Endodermal cell (in vitro differentiated cells): ENCODE data around the gene PRPF19. TPM values are rescaled to one million over a fixed set of nuclear protein-coding genes. Genes with fewer than 3 reads are reported as not detected.

Experiments used
- DNase-seq: peaks from one replicate; pipeline ENCODE4 v3.0.0-alpha.2; 2017
- H3K27ac ChIP-seq: 2 replicates; pipeline ENCODE4 v1.5.1; 2013; ENCODE audit warnings: mild to moderate bottlenecking, low read depth, low read length, moderate library complexity
- H3K27me3 ChIP-seq: 2 replicates; pipeline ENCODE4 v1.6.1; 2013; ENCODE audit warnings: mild to moderate bottlenecking, low read length, moderate library complexity; ENCODE audit not compliant: insufficient read depth, control insufficient read depth, poor library complexity, severe bottlenecking
- H3K36me3 ChIP-seq: 2 replicates; pipeline ENCODE4 v1.7.0; 2013; ENCODE audit warnings: mild to moderate bottlenecking, low read length, moderate library complexity; ENCODE audit not compliant: control insufficient read depth, insufficient read depth
- H3K4me1 ChIP-seq: one replicate; pipeline ENCODE4 v1.7.0; 2013; ENCODE audit warnings: low read length; ENCODE audit not compliant: control insufficient read depth, insufficient read depth
- H3K4me3 ChIP-seq: 2 replicates; pipeline ENCODE4 v1.5.1; 2013; ENCODE audit warnings: mild to moderate bottlenecking, low read length, moderate library complexity
- H3K9ac ChIP-seq: 2 replicates; pipeline ENCODE4 v1.6.1; 2013; ENCODE audit warnings: mild to moderate bottlenecking, low read length, moderate library complexity; ENCODE audit not compliant: poor library complexity, severe bottlenecking; ENCODE audit errors: extremely low read depth
- H3K9me3 ChIP-seq: 2 replicates; pipeline ENCODE4 v1.6.1; 2013; ENCODE audit warnings: mild to moderate bottlenecking, low read length, moderate library complexity; ENCODE audit not compliant: control insufficient read depth
- H3K27ac Mint-ChIP-seq: 2 replicates; pipeline ENCODE4 v1.8.0; 2020; ENCODE audit warnings: mixed read lengths
- H3K27me3 Mint-ChIP-seq: 2 replicates; pipeline ENCODE4 v1.8.0; 2021; ENCODE audit warnings: mild to moderate bottlenecking, mixed read lengths; ENCODE audit not compliant: insufficient read depth
- H3K36me3 Mint-ChIP-seq: 2 replicates; pipeline ENCODE4 v1.8.0; 2020; ENCODE audit warnings: low read depth, mixed read lengths
- H3K4me1 Mint-ChIP-seq: 2 replicates; pipeline ENCODE4 v1.8.0; 2020; ENCODE audit warnings: mixed read lengths
- H3K4me3 Mint-ChIP-seq: 2 replicates; pipeline ENCODE4 v1.8.0; 2020; ENCODE audit warnings: mild to moderate bottlenecking, moderate library complexity, mixed read lengths
- H3K9me3 Mint-ChIP-seq: 2 replicates; pipeline ENCODE4 v1.8.0; 2020; ENCODE audit warnings: mild to moderate bottlenecking, mixed read lengths
- CTCF ChIP-seq: fragments of 200-600 bp; sonication (generic); conservative IDR thresholded peaks from 2 replicates; pipeline ENCODE4 v1.5.0; 2021; ENCODE audit warnings: antibody characterized with exemption, mild to moderate bottlenecking
- WGBS, 2 experiments: methylation state at CpG; one replicate each; pipeline versions ENCODE4 v1.1.5 to v1.1.7; 2013; ENCODE audit warnings: missing lambda C conversion rate in 2 of 2, mixed read lengths in 1 of 2; ENCODE audit not compliant: insufficient coverage in 1 of 2, insufficient read length in 1 of 2; 5-methylcytosine and 5-hydroxymethylcytosine counted together
- total RNA-seq, 2 donors: library from RNA; stranded (reverse); fragmentation: NEBNext Ultra II Directional in 1 of 2; extraction: Animal tissue kit (Norgen Biotek cat#: 25700) in 1 of 2; gene quantifications; 2 replicates in 1 of 2; 3 replicates in 1 of 2; pipeline ENCODE4 v1.2.1, GENCODE V29; 2021

PRPF19 gene
- total RNA-seq, 2 donors from 2014 or later, result 106 to 109 TPM

GRCh38 chr11:60899046-60899936 lies 7.1 kb downstream of the PRPF19 start:
- H3K36me3 Mint-ChIP-seq, result peaks cover 67% of the 10 kb centered on the region
- H3K4me3 Mint-ChIP-seq, result no peak overlapping the region
- 57 to 71% methylated on average over 10 to 12 of the region's 12 CpGs for WGBS, 2 experiments
- peaks cover under 1% of the 10 kb centered on the region for H3K4me1 Mint-ChIP-seq
- peak; percentile 96 for TF ChIP-seq CTCF
- H3K9me3 ChIP-seq, result no peaks in the 10 kb centered on the region
- H3K4me3 ChIP-seq, result no peak overlapping the region
- no peaks in the 10 kb centered on the region for H3K27me3 Mint-ChIP-seq
- H3K27ac Mint-ChIP-seq, result peak overlapping the region; percentile 78
- no peak overlapping the region for H3K9ac ChIP-seq
- no peaks in the 10 kb centered on the region for H3K27me3 ChIP-seq
- no peaks in the 10 kb centered on the region for H3K4me1 ChIP-seq
- H3K9me3 Mint-ChIP-seq, result no peaks in the 10 kb centered on the region
- peaks cover 89% of the 10 kb centered on the region for H3K36me3 ChIP-seq
- H3K27ac ChIP-seq, result no peak overlapping the region
- DNase-seq, result peak; percentile 80

GRCh38 chr11:60897496-60897895 lies 8.9 kb downstream of the PRPF19 start:
- H3K36me3 ChIP-seq, result peaks cover 88% of the 10 kb centered on the region
- Mint-ChIP-seq H3K4me1 (no peaks in the 10 kb centered on the region), H3K27me3 (no peaks in the 10 kb centered on the region), H3K27ac (no peak overlapping the region), H3K36me3 (peaks cover 71% of the 10 kb centered on the region), H3K9me3 (no peaks in the 10 kb centered on the region), H3K4me3 (no peak overlapping the region)
- DNase-seq, result no peak
- WGBS, 2 experiments, result 92 to 93% methylated on average over 4 of the region's 4 CpGs
- H3K27ac ChIP-seq, result no peak overlapping the region
- TF ChIP-seq CTCF, result no peak
- no peaks in the 10 kb centered on the region for H3K4me1 ChIP-seq
- no peak overlapping the region for H3K4me3 ChIP-seq
- H3K9ac ChIP-seq, result no peak overlapping the region
- no peaks in the 10 kb centered on the region for H3K27me3 ChIP-seq
- H3K9me3 ChIP-seq, result no peaks in the 10 kb centered on the region

GRCh38 chr11:60895687-60896086 lies 10.7 kb downstream of the PRPF19 start:
- Mint-ChIP-seq H3K9me3 (no peaks in the 10 kb centered on the region), H3K36me3 (peaks cover 63% of the 10 kb centered on the region), H3K27me3 (no peaks in the 10 kb centered on the region), H3K4me3 (no peak overlapping the region), H3K27ac (no peak overlapping the region), H3K4me1 (no peaks in the 10 kb centered on the region)
- Histone ChIP-seq H3K27ac (no peak overlapping the region), H3K4me1 (no peaks in the 10 kb centered on the region), H3K9me3 (no peaks in the 10 kb centered on the region), H3K27me3 (no peaks in the 10 kb centered on the region), H3K9ac (no peak overlapping the region), H3K36me3 (peaks cover 83% of the 10 kb centered on the region), H3K4me3 (no peak overlapping the region)
- DNase-seq, result no peak
- WGBS, 2 experiments, result 96% methylated on average over 5 of the region's 5 CpGs; no CpG with 5 or more reads in 1 of the 2 experiments
- no peak for TF ChIP-seq CTCF
